HEK293 (cell line): ENCODE results near the gene PCDHB6.

ENCODE experiments used
- CTCF ChIP-seq: fragments of 450-650 bp; formaldehyde crosslinking; IDR thresholded peaks from 2 replicates; pipeline ENCODE4 v1.5.1; 2016; ENCODE audit warnings: missing biosample characterization, missing genetic modification characterization
- PRDM4 ChIP-seq: fragments of 450-650 bp; formaldehyde crosslinking; IDR thresholded peaks from 2 replicates; pipeline ENCODE4 v1.5.1; 2017; ENCODE audit warnings: missing biosample characterization, missing genetic modification characterization
- REST ChIP-seq: fragments of 450-650 bp; formaldehyde crosslinking; IDR thresholded peaks from 2 replicates; pipeline ENCODE4 v1.5.1; 2016; ENCODE audit warnings: missing biosample characterization, missing genetic modification characterization
- ZFP37 ChIP-seq: fragments of 450-650 bp; formaldehyde crosslinking; IDR thresholded peaks from 2 replicates; pipeline ENCODE4 v1.5.1; 2016; ENCODE audit warnings: missing biosample characterization, missing genetic modification characterization
- ZNF138 ChIP-seq: fragments of 450-650 bp; formaldehyde crosslinking; IDR thresholded peaks from 2 replicates; pipeline ENCODE4 v1.5.1; 2016; ENCODE audit warnings: missing biosample characterization, missing genetic modification characterization, borderline replicate concordance
- ZNF174 ChIP-seq: fragments of 450-650 bp; formaldehyde crosslinking; IDR thresholded peaks from 2 replicates; pipeline ENCODE4 v1.5.0; 2017; ENCODE audit warnings: missing biosample characterization, mild to moderate bottlenecking, missing genetic modification characterization
- ZNF184 ChIP-seq: fragments of 450-650 bp; IDR thresholded peaks from 2 replicates; pipeline ENCODE4 v1.5.1; 2018; ENCODE audit warnings: missing biosample characterization, mild to moderate bottlenecking, missing genetic modification characterization
- ZNF24 ChIP-seq: fragments of 450-650 bp; formaldehyde crosslinking; IDR thresholded peaks from 2 replicates; pipeline ENCODE4 v1.5.1; 2016; ENCODE audit warnings: missing biosample characterization, missing genetic modification characterization
- ZNF280C ChIP-seq: fragments of 450-650 bp; formaldehyde crosslinking; IDR thresholded peaks from 2 replicates; pipeline ENCODE4 v1.5.1; 2016; ENCODE audit warnings: missing biosample characterization, missing genetic modification characterization
- ZNF350 ChIP-seq: fragments of 450-650 bp; formaldehyde crosslinking; IDR thresholded peaks from 2 replicates; pipeline ENCODE4 v1.5.0; 2017; ENCODE audit warnings: missing biosample characterization, mild to moderate bottlenecking, missing genetic modification characterization
- ZNF792 ChIP-seq: fragments of 450-650 bp; formaldehyde crosslinking; IDR thresholded peaks from 2 replicates; pipeline ENCODE4 v1.5.1; 2016; ENCODE audit warnings: missing biosample characterization, missing genetic modification characterization

- no peak for TF ChIP-seq CTCF (tag by site-specific recombination)
- no peak for TF ChIP-seq ZNF174
- TF ChIP-seq ZNF280C (tag by site-specific recombination), result no peak
- no peak for TF ChIP-seq PRDM4
- TF ChIP-seq ZNF138, result no peak
- TF ChIP-seq ZNF24 (tag by site-specific recombination), result no peak
- no peak for TF ChIP-seq ZNF350 (tag by site-specific recombination)
- no peak for TF ChIP-seq ZNF184 (tag by site-specific recombination)
- TF ChIP-seq ZFP37, result no peak
- TF ChIP-seq REST (tag by site-specific recombination), result no peak
- TF ChIP-seq ZNF792 (tag by site-specific recombination), result no peak
These were observed 37.1 kb downstream of the PCDHB6 start, which contains the start of gene PCDHB9 for GRCh38 chr5:141186897-141187512.
